AG04450 (cell line): Measurements from ENCODE around the gene F11. TPM values are rescaled to one million over a fixed set of nuclear protein-coding genes. Genes with fewer than 3 reads are reported as not detected.
"Not testable (repeated sequence)": the region's sequence is repeated elsewhere in the genome, so short reads cannot be mapped to it uniquely, and the experiment has no call there.

ENCODE experiments used
- CTCF ChIA-PET: fragments of 300-600, 350-600 bp; formaldehyde crosslinking; extraction: SDS; loops from one replicate; lab custom pipeline; 2022; ENCODE audit warnings: antibody characterized with exemption, inconsistent platforms; lab: Charles Lee
- POLR2A ChIA-PET: fragments of 350-600 bp; formaldehyde crosslinking; extraction: SDS; loops from one replicate; lab custom pipeline; 2021; ENCODE audit warnings: antibody characterized with exemption, inconsistent platforms; lab: Yijun Ruan, JAX
- DNase-seq: peaks from one replicate; pipeline ENCODE4 v3.0.0-alpha.2; 2011; ENCODE audit warnings: low read depth, low spot score
- H3K27ac ChIP-seq: one replicate; pipeline ENCODE4 v1.5.1; 2012; ENCODE audit warnings: low read depth, low read length, control low read depth
- H3K27me3 ChIP-seq: one replicate; pipeline ENCODE4 v1.6.0; 2012; ENCODE audit warnings: low read length; ENCODE audit not compliant: control insufficient read depth, insufficient read depth
- H3K4me3 ChIP-seq: 2 replicates; pipeline ENCODE4 v1.5.1; 2011; ENCODE audit warnings: mild to moderate bottlenecking, low read depth, low read length, control low read depth
- H3K9me3 ChIP-seq: 2 replicates; pipeline ENCODE4 v1.5.1; 2012; ENCODE audit warnings: low read length; ENCODE audit not compliant: control insufficient read depth, insufficient read depth
- CTCF ChIP-seq: IDR thresholded peaks from 2 replicates; pipeline ENCODE4 v1.5.1; 2011; ENCODE audit warnings: low read depth, low read length, control low read depth, inconsistent platforms
- polyA plus RNA-seq: library from polyadenylated mRNA; depleted of rRNA; stranded (reverse); fragments of >200 nt; gene quantifications from 2 replicates; pipeline ENCODE4 v1.2.3, GENCODE V29; 2011

Gene F11
- polyA plus RNA-seq, 1 experiment, result not detected

DNA sequence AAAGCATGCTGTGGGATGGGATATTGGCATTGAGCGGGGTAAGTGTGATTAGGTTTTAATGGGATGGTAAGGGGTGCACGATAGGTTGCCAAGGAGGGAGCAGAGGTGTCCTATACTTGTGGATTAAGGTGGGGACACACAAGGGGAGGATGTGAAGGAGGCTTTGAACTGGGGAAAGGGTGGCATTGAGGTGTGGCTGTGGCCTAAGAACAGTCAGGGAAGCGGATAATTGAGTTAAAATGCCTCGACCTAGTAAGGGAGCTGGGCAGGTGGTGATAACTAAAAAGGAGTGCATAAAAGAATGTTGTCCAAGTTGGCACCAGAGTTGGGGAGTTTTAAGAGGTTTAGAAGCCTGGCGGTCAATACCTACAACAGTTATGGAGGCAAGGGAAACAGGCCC, 21.2 kb upstream of the F11 start:
- POLR2A ChIA-PET, result no interaction called here
- DNase-seq, result no peak
- H3K9me3 ChIP-seq, result no peaks in the 10 kb centered on the region

DNA sequence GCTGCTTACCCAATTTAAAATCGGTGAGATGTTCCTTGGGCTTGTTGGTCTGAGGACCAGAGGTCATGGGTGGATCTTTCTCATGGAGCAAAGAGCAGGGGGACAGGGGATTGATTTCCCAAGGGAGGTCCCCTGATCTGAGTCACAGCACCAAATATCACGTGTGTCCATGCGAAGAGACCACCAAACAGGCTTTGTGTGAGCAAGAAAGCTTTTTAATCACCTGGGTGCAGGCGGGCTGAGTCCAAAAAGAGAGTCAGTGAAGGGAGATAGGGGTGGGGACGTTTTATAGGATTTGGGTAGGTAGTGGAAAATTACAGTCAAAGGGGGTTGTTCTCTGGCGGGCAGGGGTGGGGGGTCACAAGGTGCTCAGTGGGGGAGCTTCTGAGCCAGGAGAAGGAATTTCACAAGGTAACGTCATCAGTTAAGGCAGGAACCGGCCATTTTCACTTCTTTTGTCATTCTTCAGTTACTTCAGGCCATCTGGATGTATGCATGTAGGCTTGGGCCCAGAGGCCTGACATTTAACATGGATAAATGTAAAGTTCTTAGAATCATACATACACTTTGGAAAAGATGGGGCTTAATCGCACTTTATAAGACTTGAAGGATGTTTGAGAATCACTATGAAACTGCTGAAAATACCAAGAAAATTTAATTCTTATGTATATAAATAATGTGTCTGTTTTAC, 18.8 kb upstream of the F11 start:
- H3K4me3 ChIP-seq, CTCF ChIA-PET, POLR2A ChIA-PET: not testable (repeated sequence)

More for the DNA sequence above, 21.2 kb upstream of the F11 start:
- CTCF ChIA-PET, result no interaction called here
- H3K27ac ChIP-seq, result no peak overlapping the region
- no peak for TF ChIP-seq CTCF
- no peak overlapping the region for H3K4me3 ChIP-seq
- no peaks in the 10 kb centered on the region for H3K27me3 ChIP-seq

GRCh38 chr4:186248643-186249042, 17.3 kb upstream of the F11 start:
- no peak overlapping the region for H3K4me3 ChIP-seq
- H3K27me3 ChIP-seq, result no peaks in the 10 kb centered on the region
- CTCF ChIA-PET, result no interaction called here
- no peak for DNase-seq
- H3K9me3 ChIP-seq, result no peaks in the 10 kb centered on the region
- no peak for TF ChIP-seq CTCF
- POLR2A ChIA-PET, result no interaction called here
- no peak overlapping the region for H3K27ac ChIP-seq

More for the DNA sequence above, 18.8 kb upstream of the F11 start:
- DNase-seq, H3K27me3 ChIP-seq, H3K27ac ChIP-seq, H3K9me3 ChIP-seq: not testable (repeated sequence)

- DNase-seq, result peak; percentile 50
- no peak overlapping the region for H3K4me3 ChIP-seq
- no peak for TF ChIP-seq CTCF
- H3K9me3 ChIP-seq, result no peaks in the 10 kb centered on the region
- ChIA-PET CTCF (no interaction called here), POLR2A (no interaction called here)
- no peak overlapping the region for H3K27ac ChIP-seq
- H3K27me3 ChIP-seq, result no peaks in the 10 kb centered on the region
Measured at GRCh38 chr4:186249785-186250754, 15.9 kb upstream of the F11 start.

GRCh38 chr4:186250760-186251159, 15.2 kb upstream of the F11 start:
- no peak for DNase-seq
- no peak for TF ChIP-seq CTCF
- Histone ChIP-seq H3K9me3 (no peaks in the 10 kb centered on the region), H3K4me3 (no peak overlapping the region), H3K27ac (no peak overlapping the region), H3K27me3 (no peaks in the 10 kb centered on the region)
- CTCF ChIA-PET, result no interaction called here
- POLR2A ChIA-PET, result no interaction called here
